Endothelial cell of umbilical vein (primary cell): ENCODE results near the gene CNIH1.
"Not testable (repeated sequence)": the region's sequence is repeated elsewhere in the genome, so short reads cannot be mapped to it uniquely, and the experiment has no call there.

ENCODE experiments used
- EZH2 ChIP-seq: IDR thresholded peaks from 2 replicates; pipeline ENCODE4 v1.6.1; 2012; ENCODE audit warnings: borderline replicate concordance, low read depth, mild to moderate bottlenecking, moderate library complexity, low read length, inconsistent platforms; ENCODE audit not compliant: severe bottlenecking
- POLR2A ChIP-seq: IDR thresholded peaks from 2 replicates; pipeline ENCODE4 v1.6.1; 2012; ENCODE audit warnings: low read depth, mild to moderate bottlenecking, control low read depth, low read length
- TF ChIP-seq, protein P1 (sequence below): IDR thresholded peaks from 2 replicates; pipeline ENCODE4 v1.6.1; 2011; ENCODE audit not compliant: insufficient read depth, insufficient read length
- TF ChIP-seq, protein P2 (sequence below), 2 donors: IDR thresholded peaks; 1 replicate in 1 of 2; 2 replicates in 1 of 2; pipeline ENCODE4 v1.5.1; 2011; ENCODE audit warnings: low read length in 2 of 2, mild to moderate bottlenecking in 2 of 2, moderate library complexity in 2 of 2, control low read depth in 1 of 2, inconsistent platforms in 1 of 2, low read depth in 1 of 2; ENCODE audit not compliant: insufficient read depth in 1 of 2; ENCODE audit errors: extremely low read depth in 1 of 2

DNA sequence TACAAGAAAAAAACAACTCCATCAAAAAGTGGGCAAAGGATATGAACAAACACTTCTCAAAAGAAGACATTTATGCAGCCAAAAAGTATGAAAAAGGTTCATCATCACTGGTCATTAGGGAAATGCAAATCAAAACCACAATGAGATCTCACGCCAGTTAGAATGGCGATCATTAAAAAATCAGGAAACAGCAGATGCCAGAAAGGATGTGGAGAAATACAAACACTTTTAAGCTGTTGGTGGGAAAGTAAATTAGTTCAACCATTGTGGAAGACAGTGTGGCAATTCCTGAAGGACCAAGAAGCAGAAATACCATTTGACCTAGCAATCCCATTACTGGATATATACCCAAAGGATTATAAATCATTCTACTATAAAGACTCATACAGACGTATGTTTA is 60.6 kb downstream of the CNIH1 start:
- TF ChIP-seq POLR2A, EZH2: not testable (repeated sequence)
- TF ChIP-seq, protein P1, sequence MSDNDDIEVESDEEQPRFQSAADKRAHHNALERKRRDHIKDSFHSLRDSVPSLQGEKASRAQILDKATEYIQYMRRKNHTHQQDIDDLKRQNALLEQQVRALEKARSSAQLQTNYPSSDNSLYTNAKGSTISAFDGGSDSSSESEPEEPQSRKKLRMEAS, result not testable (repeated sequence)
- TF ChIP-seq, protein P2, sequence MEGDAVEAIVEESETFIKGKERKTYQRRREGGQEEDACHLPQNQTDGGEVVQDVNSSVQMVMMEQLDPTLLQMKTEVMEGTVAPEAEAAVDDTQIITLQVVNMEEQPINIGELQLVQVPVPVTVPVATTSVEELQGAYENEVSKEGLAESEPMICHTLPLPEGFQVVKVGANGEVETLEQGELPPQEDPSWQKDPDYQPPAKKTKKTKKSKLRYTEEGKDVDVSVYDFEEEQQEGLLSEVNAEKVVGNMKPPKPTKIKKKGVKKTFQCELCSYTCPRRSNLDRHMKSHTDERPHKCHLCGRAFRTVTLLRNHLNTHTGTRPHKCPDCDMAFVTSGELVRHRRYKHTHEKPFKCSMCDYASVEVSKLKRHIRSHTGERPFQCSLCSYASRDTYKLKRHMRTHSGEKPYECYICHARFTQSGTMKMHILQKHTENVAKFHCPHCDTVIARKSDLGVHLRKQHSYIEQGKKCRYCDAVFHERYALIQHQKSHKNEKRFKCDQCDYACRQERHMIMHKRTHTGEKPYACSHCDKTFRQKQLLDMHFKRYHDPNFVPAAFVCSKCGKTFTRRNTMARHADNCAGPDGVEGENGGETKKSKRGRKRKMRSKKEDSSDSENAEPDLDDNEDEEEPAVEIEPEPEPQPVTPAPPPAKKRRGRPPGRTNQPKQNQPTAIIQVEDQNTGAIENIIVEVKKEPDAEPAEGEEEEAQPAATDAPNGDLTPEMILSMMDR (IDR thresholded peaks at IDR 0.05; ENCODE audit: extremely low read depth in 1 of 2, insufficient read depth in 1 of 2, low read depth in 1 of 2, low read length in 2 of 2), result not testable (repeated sequence)
